Cardiac fibroblast (primary cell): ENCODE results near the gene VAMP7.
"Not testable (repeated sequence)": the region's sequence is repeated elsewhere in the genome, so short reads cannot be mapped to it uniquely, and the experiment has no call there.

Experiments used
- DNase-seq, 2 donors: peaks; one replicate each; pipeline versions ENCODE4 v3.0.0 to v3.0.0-alpha.2; 2010; ENCODE audit warnings: low read depth in 2 of 2
- H3K4me3 ChIP-seq, 2 donors: replicated peaks in 1 of 2; 1 replicate in 1 of 2; 2 replicates in 1 of 2; pipeline ENCODE4 v1.5.1; 2011; ENCODE audit warnings: low read depth in 2 of 2, low read length in 2 of 2, mild to moderate bottlenecking in 2 of 2, moderate library complexity in 1 of 2
- CTCF ChIP-seq: IDR thresholded peaks from one replicate; pipeline ENCODE4 v1.5.1; 2011; ENCODE audit warnings: low read depth, mild to moderate bottlenecking, low read length, inconsistent platforms

VAMP7 gene

GRCh38 chrX:155983326-155983725 is 102.2 kb downstream of the VAMP7 start:
- DNase-seq = no peak
- TF ChIP-seq CTCF = no peak
- H3K4me3 ChIP-seq = no peak overlapping the region

GRCh38 chrX:155985208-155985607 is 104.1 kb downstream of the VAMP7 start:
- no peak for DNase-seq
- TF ChIP-seq CTCF = no peak
- no peak overlapping the region for H3K4me3 ChIP-seq

- DNase-seq, H3K4me3 ChIP-seq: not testable (repeated sequence)
These were observed 105.8 kb downstream of the VAMP7 start for GRCh38 chrX:155986995-155987394.

- DNase-seq = no peak
- TF ChIP-seq CTCF = no peak
These were observed 107.7 kb downstream of the VAMP7 start for GRCh38 chrX:155988859-155989258.

More at GRCh38 chrX:155988859-155989258, 107.7 kb downstream of the VAMP7 start:
- H3K4me3 ChIP-seq = no peak overlapping the region
